Body of pancreas (tissue), 4 donors: ENCODE results near the gene MATR3.

Source experiments
- CTCF ChIP-seq, 7 experiments: fragments of 450-650 bp in 4 of 7; fragments of 200-600 bp in 3 of 7; sonication (generic) in 3 of 7; IDR thresholded peaks; one replicate each; pipeline ENCODE4 v1.5.1; 2016 to 2019; ENCODE audit warnings: antibody characterized with exemption in 7 of 7
- POLR2A ChIP-seq, 3 donors: fragments of 450-650 bp; IDR thresholded peaks; one replicate each; pipeline ENCODE4 v1.6.1; 2016; ENCODE audit warnings: antibody characterized with exemption in 3 of 3, mild to moderate bottlenecking in 2 of 3

DNA sequence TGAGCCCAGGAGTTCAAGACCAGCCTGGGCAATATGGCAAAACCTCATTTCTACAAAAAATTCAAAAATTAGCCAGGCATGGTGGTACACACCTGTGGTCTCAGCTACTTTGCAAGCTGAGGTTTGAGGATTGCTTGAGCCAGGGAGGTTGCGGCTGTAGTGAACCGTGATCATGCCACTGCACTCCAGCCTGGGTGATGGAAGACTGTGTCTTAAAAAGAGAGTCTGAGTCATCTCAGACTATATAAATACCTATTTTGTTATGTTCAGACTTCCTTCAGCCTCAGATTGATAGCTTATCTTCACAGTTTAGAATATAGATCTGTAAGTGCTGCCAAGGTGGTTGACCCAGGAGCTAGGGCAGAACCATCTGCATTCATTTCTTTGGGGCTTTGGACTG, 46.5 kb downstream of the MATR3 start:
- TF ChIP-seq CTCF (IDR thresholded peaks at IDR 0.05) (no peak), POLR2A (IDR thresholded peaks at IDR 0.05) (no peak)
